ENCODE data around the gene IER2. TPM values are rescaled to one million over a fixed set of nuclear protein-coding genes. Genes with fewer than 3 reads are reported as not detected.
A peak's percentile ranks its signal among the peaks of the same experiment; 100 is the strongest.

The IER2 gene
- total and polyA plus RNA-seq, 10 donors, result 56.7 to 131 (median 89.5) TPM

DNA sequence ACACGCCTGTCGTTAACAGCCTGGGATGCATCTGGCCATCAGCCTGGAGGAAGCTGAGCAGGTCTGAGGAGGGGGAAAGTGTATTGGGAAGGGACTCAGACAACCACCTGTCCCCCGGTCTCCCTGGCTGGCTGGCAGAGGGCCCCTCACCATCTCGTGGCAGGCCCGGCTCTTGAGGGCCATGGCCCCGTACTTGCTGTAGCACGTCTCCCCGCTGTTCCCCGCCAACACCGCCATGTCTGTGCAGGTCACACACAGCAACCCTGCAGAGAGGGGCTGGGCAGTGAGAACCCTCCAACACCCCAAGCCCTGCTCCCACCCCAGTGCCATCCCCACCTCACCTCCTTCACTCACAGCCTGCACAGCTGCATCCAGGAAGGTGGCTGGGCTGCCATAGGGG is 37.7 kb upstream of the IER2 start:
- no peak for DNase-seq
- intact Hi-C loops (cut with DNase I; ENCODE audit: low total_unique reads), result no loop called here
- H3K4me3 ChIP-seq, result no peak overlapping the region

DNA sequence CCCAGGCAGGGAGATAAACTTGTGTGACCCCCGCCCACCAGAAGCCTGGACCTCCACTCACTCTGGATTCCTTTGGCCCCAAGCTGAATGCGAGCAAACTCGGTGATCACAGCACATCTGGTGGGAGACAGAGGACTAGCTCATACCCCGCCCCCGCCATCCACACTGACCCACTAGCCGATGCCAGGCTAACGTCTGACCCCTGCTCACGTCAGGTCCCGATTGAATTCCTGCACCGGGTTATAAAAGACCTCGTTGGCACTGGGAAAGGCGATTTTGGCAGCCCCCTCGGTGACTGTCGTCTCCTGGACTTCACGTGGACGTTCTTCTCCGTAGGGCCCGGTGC is 34.3 kb upstream of the IER2 start:
- 0 to 5% (median 3%) methylated on average over 7 to 18 of the region's 18 CpGs for WGBS, 5 donors
- intact Hi-C loops (cut with DNase I; ENCODE audit: low total_unique reads), result no loop called here
- no peaks in the 10 kb centered on the region for H3K9me3 ChIP-seq
- DNase-seq, result no peak
- H3K4me3 ChIP-seq, result peak overlapping the region; percentile 81 to 100 (median 97)
- no peak for TF ChIP-seq POLR2AphosphoS5 (IDR thresholded peaks at IDR 0.05)
- H3K27ac ChIP-seq, result peak overlapping the region; percentile 71 to 88 (median 82)
- peaks cover 0 to 44% (median 18%) of the 10 kb centered on the region in 6 donors for H3K36me3 ChIP-seq
- H3K4me1 ChIP-seq, result peaks cover 22 to 63% (median 50%) of the 10 kb centered on the region in 6 donors
- no peaks in the 10 kb centered on the region for H3K27me3 ChIP-seq (replicated peaks in 1 of 7)

More for the DNA sequence above, 37.7 kb upstream of the IER2 start:
- H3K36me3 ChIP-seq, result peaks cover 0 to 73% (median 33%) of the 10 kb centered on the region in 6 donors
- no peaks in the 10 kb centered on the region for H3K9me3 ChIP-seq
- TF ChIP-seq, protein P1, sequence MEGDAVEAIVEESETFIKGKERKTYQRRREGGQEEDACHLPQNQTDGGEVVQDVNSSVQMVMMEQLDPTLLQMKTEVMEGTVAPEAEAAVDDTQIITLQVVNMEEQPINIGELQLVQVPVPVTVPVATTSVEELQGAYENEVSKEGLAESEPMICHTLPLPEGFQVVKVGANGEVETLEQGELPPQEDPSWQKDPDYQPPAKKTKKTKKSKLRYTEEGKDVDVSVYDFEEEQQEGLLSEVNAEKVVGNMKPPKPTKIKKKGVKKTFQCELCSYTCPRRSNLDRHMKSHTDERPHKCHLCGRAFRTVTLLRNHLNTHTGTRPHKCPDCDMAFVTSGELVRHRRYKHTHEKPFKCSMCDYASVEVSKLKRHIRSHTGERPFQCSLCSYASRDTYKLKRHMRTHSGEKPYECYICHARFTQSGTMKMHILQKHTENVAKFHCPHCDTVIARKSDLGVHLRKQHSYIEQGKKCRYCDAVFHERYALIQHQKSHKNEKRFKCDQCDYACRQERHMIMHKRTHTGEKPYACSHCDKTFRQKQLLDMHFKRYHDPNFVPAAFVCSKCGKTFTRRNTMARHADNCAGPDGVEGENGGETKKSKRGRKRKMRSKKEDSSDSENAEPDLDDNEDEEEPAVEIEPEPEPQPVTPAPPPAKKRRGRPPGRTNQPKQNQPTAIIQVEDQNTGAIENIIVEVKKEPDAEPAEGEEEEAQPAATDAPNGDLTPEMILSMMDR (IDR thresholded peaks at IDR 0.05 in 8 of 11, conservative IDR thresholded peaks at IDR 0.05 in 3 of 11), result no peak
- peak in 1 of 3 donors; percentile 43 for TF ChIP-seq POLR2AphosphoS5 (IDR thresholded peaks at IDR 0.05)
- no peak overlapping the region for H3K27ac ChIP-seq
- H3K27me3 ChIP-seq (replicated peaks in 1 of 7), result no peaks in the 10 kb centered on the region
- 92 to 98% (median 95%) methylated on average over 9 to 10 of the region's 10 CpGs for WGBS, 5 donors
- H3K4me1 ChIP-seq, result peaks cover 11 to 34% (median 24%) of the 10 kb centered on the region in 6 donors

DNA sequence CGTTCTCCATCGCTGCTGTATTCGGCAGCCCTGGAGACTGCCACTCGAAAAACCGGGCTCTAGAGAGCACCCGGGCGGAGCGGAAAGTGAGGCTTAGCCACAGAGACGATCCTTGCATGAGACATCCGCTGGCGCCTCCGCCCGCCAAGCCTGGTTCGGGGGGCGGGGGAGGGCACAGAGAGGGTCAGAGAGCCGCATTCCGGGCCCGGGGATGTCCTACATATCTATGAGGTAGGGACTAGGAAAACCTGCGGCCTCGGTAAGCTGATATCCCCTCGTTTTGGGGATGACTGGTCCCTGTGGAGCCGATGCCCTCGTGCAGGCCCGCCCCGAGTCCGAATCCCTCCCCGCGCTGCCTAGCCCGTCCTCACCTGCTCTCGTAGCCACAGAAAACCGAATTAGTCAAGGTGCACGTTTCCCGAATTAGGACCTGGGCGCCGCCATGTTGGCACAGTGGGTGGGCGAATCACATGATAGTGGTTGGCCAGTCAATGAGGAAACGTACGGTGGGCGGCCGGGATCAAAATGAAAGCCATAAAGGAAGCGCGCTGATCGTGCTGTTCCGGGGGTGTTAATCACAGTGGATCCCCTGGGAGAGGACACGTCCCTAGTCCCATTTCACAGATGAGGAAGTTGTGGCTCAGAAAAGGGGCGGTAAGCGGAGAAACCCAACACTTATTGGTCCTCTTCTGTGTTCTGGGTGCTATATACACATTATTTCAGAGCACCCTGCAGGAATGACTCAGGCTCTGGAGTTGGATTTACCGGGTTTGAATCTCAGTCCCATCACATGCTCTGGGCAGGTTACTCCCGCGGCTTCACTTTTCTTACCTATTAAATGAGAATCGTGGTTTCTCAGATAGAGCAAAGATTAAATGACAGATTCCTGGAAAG is 33.7 kb upstream of the IER2 start, which contains the start of gene TRMT1:
TSS of gene TRMT1 (minus strand) at position 459 of the 894 bp plus-strand sequence. CDS start at position 118, 341 bp downstream.
- Histone ChIP-seq H3K9me3 (no peaks in the 10 kb centered on the region), H3K36me3 (peaks cover 0 to 48% (median 18%) of the 10 kb centered on the region in 6 donors), H3K27me3 (replicated peaks in 1 of 7) (no peaks in the 10 kb centered on the region), H3K4me3 (peak within 1 kb of the TSS; percentile 81 to 100 (median 97)), H3K4me1 (peaks cover 22 to 69% (median 53%) of the 10 kb centered on the region in 6 donors), H3K27ac (peak within 1 kb of the TSS; percentile 71 to 88 (median 82))
- 0 to 1% (median 0%) methylated on average over 42 to 51 of the region's 51 CpGs for WGBS, 5 donors
- DNase-seq, result peak; percentile 95
- TF ChIP-seq, protein P1 (IDR thresholded peaks at IDR 0.05 in 8 of 11, conservative IDR thresholded peaks at IDR 0.05 in 3 of 11), result no peak
- TF ChIP-seq POLR2A (IDR thresholded peaks at IDR 0.05), result no peak
- TF ChIP-seq POLR2AphosphoS5 (IDR thresholded peaks at IDR 0.05), result peak; percentile 86 to 92 (median 89)
- intact Hi-C loops (cut with DNase I; ENCODE audit: low total_unique reads), result no loop called here

DNA sequence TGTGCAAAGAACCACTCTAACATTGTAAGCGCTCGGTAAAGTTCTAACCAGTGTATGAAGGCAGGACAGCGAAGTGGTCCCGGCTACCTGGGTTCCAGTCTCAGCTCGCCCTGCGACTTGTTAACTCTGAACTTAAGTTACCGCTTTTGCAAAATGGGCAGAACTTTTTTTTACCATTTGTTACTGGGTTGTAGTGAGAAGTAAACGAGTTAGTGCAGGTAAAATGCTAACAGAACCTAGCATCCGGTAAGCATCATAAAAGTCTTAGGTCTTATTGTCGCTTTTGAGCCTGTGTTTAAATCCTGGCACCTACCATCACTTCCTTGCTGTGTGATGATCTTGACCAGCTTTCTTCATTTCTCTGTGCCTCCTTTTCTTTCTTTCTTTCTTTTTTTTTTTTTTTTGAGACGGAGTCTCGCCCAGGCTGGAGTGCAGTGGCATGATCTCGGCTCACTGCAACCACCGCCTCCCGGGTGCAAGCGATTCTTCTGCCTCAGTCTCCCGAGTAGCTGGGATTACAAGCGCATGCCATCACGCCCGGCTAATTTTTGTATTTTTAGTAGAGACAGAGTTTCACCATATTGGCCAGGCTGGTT is 32.9 kb upstream of the IER2 start:
- 12 to 26% (median 14%) methylated on average over 20 of the region's 20 CpGs for WGBS, 5 donors
- no peak for DNase-seq
- TF ChIP-seq POLR2A (IDR thresholded peaks at IDR 0.05), result no peak
- Histone ChIP-seq H3K4me3 (peak overlapping the region; percentile 81 to 100 (median 97)), H3K4me1 (peaks cover 22 to 76% (median 60%) of the 10 kb centered on the region in 6 donors), H3K27me3 (replicated peaks in 1 of 7) (no peaks in the 10 kb centered on the region), H3K9me3 (no peaks in the 10 kb centered on the region), H3K36me3 (peaks cover 0 to 47% (median 17%) of the 10 kb centered on the region in 6 donors), H3K27ac (peak overlapping the region; percentile 71 to 88 (median 82))
- intact Hi-C loops (cut with DNase I; ENCODE audit: low total_unique reads), result no loop called here

All from spleen (tissue), 11 donors.